Nephron progenitor cell (in vitro differentiated cells): ENCODE measurements around the gene SF3B2.
A peak's percentile ranks its signal among the peaks of the same experiment; 100 is the strongest.
"Not testable (repeated sequence)": the region's sequence is repeated elsewhere in the genome, so short reads cannot be mapped to it uniquely, and the experiment has no call there.

Experiments
- DNase-seq: peaks from one replicate; pipeline ENCODE4 v3.0.0; 2021
- H3K27ac Mint-ChIP-seq: 2 replicates; pipeline ENCODE4 v1.8.0; 2021; ENCODE audit warnings: mild to moderate bottlenecking, moderate library complexity, mixed read lengths
- H3K27me3 Mint-ChIP-seq: 2 replicates; pipeline ENCODE4 v1.8.0; 2021; ENCODE audit warnings: mild to moderate bottlenecking, low read depth, mixed read lengths; ENCODE audit not compliant: poor library complexity
- H3K36me3 Mint-ChIP-seq: 2 replicates; pipeline ENCODE4 v1.8.0; 2021; ENCODE audit warnings: low read depth, mixed read lengths
- H3K4me1 Mint-ChIP-seq: 2 replicates; pipeline ENCODE4 v1.8.0; 2021; ENCODE audit warnings: mixed read lengths
- H3K4me3 Mint-ChIP-seq: 2 replicates; pipeline ENCODE4 v1.8.0; 2021; ENCODE audit warnings: mild to moderate bottlenecking, moderate library complexity, mixed read lengths
- H3K9me3 Mint-ChIP-seq: 2 replicates; pipeline ENCODE4 v1.8.0; 2021; ENCODE audit warnings: mild to moderate bottlenecking, moderate library complexity, mixed read lengths
- TF ChIP-seq, protein P1 (sequence below): fragments of 200-600 bp; sonication (generic); IDR thresholded peaks from 2 replicates; pipeline ENCODE4 v1.5.0; 2021; ENCODE audit warnings: antibody characterized with exemption

Gene SF3B2

GRCh38 chr11:66020618-66021357 is 31.4 kb upstream of the SF3B2 start:
- H3K27me3 Mint-ChIP-seq = peaks cover 39% of the 10 kb centered on the region
- TF ChIP-seq, protein P1, sequence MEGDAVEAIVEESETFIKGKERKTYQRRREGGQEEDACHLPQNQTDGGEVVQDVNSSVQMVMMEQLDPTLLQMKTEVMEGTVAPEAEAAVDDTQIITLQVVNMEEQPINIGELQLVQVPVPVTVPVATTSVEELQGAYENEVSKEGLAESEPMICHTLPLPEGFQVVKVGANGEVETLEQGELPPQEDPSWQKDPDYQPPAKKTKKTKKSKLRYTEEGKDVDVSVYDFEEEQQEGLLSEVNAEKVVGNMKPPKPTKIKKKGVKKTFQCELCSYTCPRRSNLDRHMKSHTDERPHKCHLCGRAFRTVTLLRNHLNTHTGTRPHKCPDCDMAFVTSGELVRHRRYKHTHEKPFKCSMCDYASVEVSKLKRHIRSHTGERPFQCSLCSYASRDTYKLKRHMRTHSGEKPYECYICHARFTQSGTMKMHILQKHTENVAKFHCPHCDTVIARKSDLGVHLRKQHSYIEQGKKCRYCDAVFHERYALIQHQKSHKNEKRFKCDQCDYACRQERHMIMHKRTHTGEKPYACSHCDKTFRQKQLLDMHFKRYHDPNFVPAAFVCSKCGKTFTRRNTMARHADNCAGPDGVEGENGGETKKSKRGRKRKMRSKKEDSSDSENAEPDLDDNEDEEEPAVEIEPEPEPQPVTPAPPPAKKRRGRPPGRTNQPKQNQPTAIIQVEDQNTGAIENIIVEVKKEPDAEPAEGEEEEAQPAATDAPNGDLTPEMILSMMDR = no peak
- H3K4me1 Mint-ChIP-seq = no peaks in the 10 kb centered on the region
- H3K27ac Mint-ChIP-seq = no peak overlapping the region
- no peak for DNase-seq
- no peak overlapping the region for H3K4me3 Mint-ChIP-seq
- H3K36me3 Mint-ChIP-seq = no peaks in the 10 kb centered on the region
- H3K9me3 Mint-ChIP-seq = no peaks in the 10 kb centered on the region

- Mint-ChIP-seq H3K4me3 (no peak overlapping the region), H3K36me3 (no peaks in the 10 kb centered on the region)
These were observed 29.6 kb upstream of the SF3B2 start for GRCh38 chr11:66022401-66023185.

DNA sequence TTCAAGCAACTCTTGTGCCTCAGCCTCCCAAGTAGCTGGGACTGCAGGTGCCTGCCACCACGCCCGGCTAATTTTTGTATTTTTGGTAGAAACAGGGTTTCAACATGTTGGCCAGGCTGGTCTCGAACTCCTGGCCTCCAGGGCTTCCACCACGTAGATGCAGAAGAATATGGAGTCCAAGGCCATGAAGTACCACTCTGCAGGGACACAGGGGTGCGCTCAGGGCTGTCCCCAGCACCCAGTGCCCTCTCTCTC is 29.1 kb upstream of the SF3B2 start:
- not testable (repeated sequence) for DNase-seq, H3K27ac Mint-ChIP-seq, H3K4me3 Mint-ChIP-seq, H3K4me1 Mint-ChIP-seq, H3K9me3 Mint-ChIP-seq, H3K36me3 Mint-ChIP-seq
- H3K27me3 Mint-ChIP-seq = peaks cover 51% of the 10 kb centered on the region

More at GRCh38 chr11:66022401-66023185, 29.6 kb upstream of the SF3B2 start:
- Mint-ChIP-seq H3K9me3 (no peaks in the 10 kb centered on the region), H3K4me1 (no peaks in the 10 kb centered on the region), H3K27ac (no peak overlapping the region), H3K27me3 (peaks cover 49% of the 10 kb centered on the region)
- TF ChIP-seq, protein P1 = peak; percentile 97
- DNase-seq = peak; percentile 94

DNA sequence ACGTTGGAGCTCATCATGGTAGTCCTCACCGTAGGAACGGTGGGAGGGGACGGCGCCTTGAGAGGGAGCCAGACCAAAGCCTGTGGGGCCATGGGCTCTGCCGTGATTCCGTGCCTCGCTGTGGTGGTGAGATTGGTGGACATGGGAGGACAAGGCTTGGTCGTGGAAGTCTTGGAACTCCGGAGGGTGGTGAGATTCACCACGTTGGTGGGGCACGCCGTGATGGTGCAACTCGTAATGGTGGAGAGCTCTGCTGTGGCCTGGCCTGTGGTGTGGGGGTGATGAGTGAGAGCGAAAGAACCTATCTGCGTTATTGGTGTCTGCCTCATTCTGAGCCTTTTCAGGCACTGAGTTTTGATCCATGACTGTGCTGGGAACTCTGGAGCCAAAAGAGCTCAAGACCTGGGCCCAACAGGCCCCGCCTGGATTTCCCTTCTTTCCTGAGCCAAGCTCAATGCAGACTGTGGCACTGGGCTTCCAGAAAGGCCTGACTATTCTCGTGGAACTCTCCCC is 26.1 kb upstream of the SF3B2 start, which contains the start of gene CATSPER1:
TSS of gene CATSPER1 (minus strand) at position 463 of the 513 bp plus-strand sequence. CDS start at position 363, 100 bp downstream.
- no peak within 1 kb of the TSS for H3K27ac Mint-ChIP-seq
- TF ChIP-seq, protein P1 = no peak

DNA sequence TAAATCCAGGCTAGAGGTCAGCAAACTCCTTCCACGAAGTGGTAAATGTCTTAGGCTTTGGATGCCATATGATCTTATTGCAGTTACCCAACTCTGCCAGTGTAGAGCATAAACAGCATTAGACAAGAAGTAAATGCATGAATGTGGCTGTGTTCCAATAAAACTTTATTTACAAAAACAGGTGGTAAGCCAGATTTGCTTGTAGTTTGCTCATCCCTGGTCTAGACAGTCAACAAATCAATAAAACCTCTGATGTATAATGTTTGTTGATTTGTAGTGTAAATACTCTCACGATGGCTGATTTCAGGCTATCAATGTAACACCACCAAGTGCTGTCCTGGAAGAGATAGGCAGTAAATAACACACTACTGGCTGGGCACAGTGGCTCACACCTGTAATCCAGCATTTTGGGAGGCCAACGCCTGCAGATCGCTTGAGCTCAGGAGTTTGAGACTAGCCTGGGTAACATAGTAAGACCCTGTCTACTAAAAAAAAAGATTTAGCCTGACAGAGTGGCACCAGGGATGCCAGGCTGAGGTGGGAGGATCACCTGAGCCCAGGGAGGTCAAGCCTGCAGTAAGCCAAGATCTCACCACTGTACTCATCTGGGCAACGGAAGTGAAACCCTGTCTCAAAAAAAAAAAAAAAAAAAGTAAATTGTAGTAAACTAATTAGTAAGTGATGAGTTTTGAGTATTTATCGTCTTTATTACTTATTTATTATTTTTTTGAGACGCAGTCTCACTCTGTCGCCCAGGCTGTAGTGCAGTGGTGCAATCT is 19.0 kb upstream of the SF3B2 start:
- Mint-ChIP-seq H3K27me3 (peaks cover 30% of the 10 kb centered on the region), H3K4me3 (no peak overlapping the region), H3K27ac (no peak overlapping the region), H3K4me1 (no peaks in the 10 kb centered on the region), H3K9me3 (peaks cover 28% of the 10 kb centered on the region), H3K36me3 (peaks cover 4% of the 10 kb centered on the region)
- no peak for DNase-seq
- TF ChIP-seq, protein P1 = no peak

More for the DNA sequence above, 26.1 kb upstream of the SF3B2 start, which contains the start of gene CATSPER1:
- Mint-ChIP-seq H3K4me3 (no peak within 1 kb of the TSS), H3K27me3 (peaks cover 65% of the 10 kb centered on the region), H3K4me1 (no peaks in the 10 kb centered on the region), H3K36me3 (no peaks in the 10 kb centered on the region), H3K9me3 (no peaks in the 10 kb centered on the region)
- no peak for DNase-seq
